ENCODE measurements around the gene ABR. TPM values are rescaled to one million over a fixed set of nuclear protein-coding genes. Genes with fewer than 3 reads are reported as not detected.

Gene ABR
- total RNA-seq, 1 donor = 156 TPM

GRCh38 chr17:1077986-1078711 lies 101.6 kb downstream of the ABR start:
- Histone ChIP-seq H3K27ac (ENCODE audit: low read depth, low read length) (no peak overlapping the region), H3K9me3 (ENCODE audit: low read depth, low read length) (no peaks in the 10 kb centered on the region), H3K4me3 (ENCODE audit: insufficient read depth, low read length) (no peak overlapping the region), H3K27me3 (ENCODE audit: insufficient read depth, low read length) (no peaks in the 10 kb centered on the region), H3K36me3 (ENCODE audit: insufficient read depth, low read length) (peaks cover 34% of the 10 kb centered on the region), H2AFZ (ENCODE audit: low read length) (no peak overlapping the region), H3K79me2 (ENCODE audit: insufficient read depth, low read length) (no peaks in the 10 kb centered on the region), H4K20me1 (ENCODE audit: insufficient read depth, low read length) (peaks cover 15% of the 10 kb centered on the region), H3K4me1 (ENCODE audit: insufficient read depth, low read length) (peaks cover 10% of the 10 kb centered on the region), H3K4me2 (ENCODE audit: insufficient read depth, low read length) (no peak overlapping the region)
- TF ChIP-seq CTCF (IDR thresholded peaks at IDR 0.05; ENCODE audit: extremely low read depth, low read depth, low read length) = no peak
- DNase-seq (ENCODE audit: insufficient read length, low spot score, missing footprints) = peak; percentile 48

GRCh38 chr17:1077581-1077985 lies 102.2 kb downstream of the ABR start:
- no peaks in the 10 kb centered on the region for H3K79me2 ChIP-seq (ENCODE audit: insufficient read depth, low read length)
- no peak overlapping the region for H2AFZ ChIP-seq (ENCODE audit: low read length)
- peak; percentile 82 for DNase-seq (ENCODE audit: insufficient read length, low spot score, missing footprints)
- H3K9me3 ChIP-seq (ENCODE audit: low read depth, low read length) = no peaks in the 10 kb centered on the region
- TF ChIP-seq CTCF (IDR thresholded peaks at IDR 0.05; ENCODE audit: extremely low read depth, low read depth, low read length) = no peak
- peaks cover 15% of the 10 kb centered on the region for H4K20me1 ChIP-seq (ENCODE audit: insufficient read depth, low read length)
- H3K4me3 ChIP-seq (ENCODE audit: insufficient read depth, low read length) = no peak overlapping the region
- H3K4me2 ChIP-seq (ENCODE audit: insufficient read depth, low read length) = no peak overlapping the region
- no peaks in the 10 kb centered on the region for H3K27me3 ChIP-seq (ENCODE audit: insufficient read depth, low read length)
- peaks cover 36% of the 10 kb centered on the region for H3K36me3 ChIP-seq (ENCODE audit: insufficient read depth, low read length)
- no peak overlapping the region for H3K27ac ChIP-seq (ENCODE audit: low read depth, low read length)
- peaks cover 10% of the 10 kb centered on the region for H3K4me1 ChIP-seq (ENCODE audit: insufficient read depth, low read length)

GRCh38 chr17:1076982-1077302 lies 102.8 kb downstream of the ABR start:
- H3K4me3 ChIP-seq (ENCODE audit: insufficient read depth, low read length) = no peak overlapping the region
- H3K4me2 ChIP-seq (ENCODE audit: insufficient read depth, low read length) = no peak overlapping the region
- DNase-seq (ENCODE audit: insufficient read length, low spot score, missing footprints) = no peak
- peaks cover 10% of the 10 kb centered on the region for H3K4me1 ChIP-seq (ENCODE audit: insufficient read depth, low read length)
- H3K36me3 ChIP-seq (ENCODE audit: insufficient read depth, low read length) = peaks cover 34% of the 10 kb centered on the region
- TF ChIP-seq CTCF (IDR thresholded peaks at IDR 0.05; ENCODE audit: extremely low read depth, low read depth, low read length) = no peak
- no peaks in the 10 kb centered on the region for H3K79me2 ChIP-seq (ENCODE audit: insufficient read depth, low read length)
- no peak overlapping the region for H2AFZ ChIP-seq (ENCODE audit: low read length)
- no peaks in the 10 kb centered on the region for H3K9me3 ChIP-seq (ENCODE audit: low read depth, low read length)
- peaks cover 12% of the 10 kb centered on the region for H4K20me1 ChIP-seq (ENCODE audit: insufficient read depth, low read length)
- no peak overlapping the region for H3K27ac ChIP-seq (ENCODE audit: low read depth, low read length)
- H3K27me3 ChIP-seq (ENCODE audit: insufficient read depth, low read length) = no peaks in the 10 kb centered on the region

DNA sequence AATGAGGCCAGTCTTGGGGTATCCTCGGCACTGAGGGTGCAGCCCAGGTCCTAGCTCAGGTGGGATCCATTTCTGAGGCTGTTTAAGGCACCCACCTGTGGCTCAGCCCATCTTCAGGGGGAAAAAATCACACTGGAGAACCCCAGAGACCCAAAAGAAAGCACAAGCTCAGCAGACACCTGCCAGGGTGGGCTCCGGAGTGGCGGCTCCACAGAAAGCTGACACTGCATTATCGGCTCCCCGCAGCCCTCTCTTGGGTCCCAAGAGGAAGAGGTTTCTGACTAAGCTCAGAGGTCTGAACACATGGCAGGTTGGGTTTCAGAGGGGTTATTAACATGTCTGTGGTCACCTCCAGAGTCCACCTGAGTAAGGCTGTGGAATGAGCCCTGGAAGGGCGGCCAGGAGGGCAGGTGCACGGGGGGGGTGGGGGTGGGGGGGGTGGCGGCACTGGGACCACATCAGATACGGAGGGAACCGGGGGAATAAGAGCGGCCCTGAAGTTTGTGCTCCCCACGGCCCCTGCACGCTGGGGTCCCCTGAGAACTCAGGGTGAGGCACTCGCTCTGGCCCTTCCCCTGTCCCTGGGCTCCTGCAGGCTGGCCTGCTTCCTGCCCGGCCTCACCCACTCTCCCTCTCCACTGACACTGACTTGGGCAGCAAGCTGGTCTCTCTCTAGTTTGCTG lies 103.3 kb downstream of the ABR start:
- H3K27ac ChIP-seq (ENCODE audit: low read depth, low read length) = no peak overlapping the region
- DNase-seq (ENCODE audit: insufficient read length, low spot score, missing footprints) = no peak
- H2AFZ ChIP-seq (ENCODE audit: low read length) = no peak overlapping the region
- H3K4me1 ChIP-seq (ENCODE audit: insufficient read depth, low read length) = peaks cover 10% of the 10 kb centered on the region
- no peak overlapping the region for H3K4me3 ChIP-seq (ENCODE audit: insufficient read depth, low read length)
- H3K79me2 ChIP-seq (ENCODE audit: insufficient read depth, low read length) = no peaks in the 10 kb centered on the region
- H3K9me3 ChIP-seq (ENCODE audit: low read depth, low read length) = no peaks in the 10 kb centered on the region
- H4K20me1 ChIP-seq (ENCODE audit: insufficient read depth, low read length) = peaks cover 11% of the 10 kb centered on the region
- no peaks in the 10 kb centered on the region for H3K27me3 ChIP-seq (ENCODE audit: insufficient read depth, low read length)
- peaks cover 29% of the 10 kb centered on the region for H3K36me3 ChIP-seq (ENCODE audit: insufficient read depth, low read length)
- no peak overlapping the region for H3K4me2 ChIP-seq (ENCODE audit: insufficient read depth, low read length)
- TF ChIP-seq CTCF (IDR thresholded peaks at IDR 0.05; ENCODE audit: extremely low read depth, low read depth, low read length) = no peak
